M059J (cell line): ENCODE data around the gene SHOC1. TPM values are rescaled to one million over a fixed set of nuclear protein-coding genes. Genes with fewer than 3 reads are reported as not detected.
"Not testable (repeated sequence)": the region's sequence is repeated elsewhere in the genome, so short reads cannot be mapped to it uniquely, and the experiment has no call there.

Experiments
- DNase-seq: peaks from one replicate; pipeline ENCODE4 v3.0.0-alpha.2; 2012; ENCODE audit warnings: low read depth
- total RNA-seq: library from RNA; depleted of rRNA; stranded (reverse); fragments of >200 nt; shearing (Covaris generic); gene quantifications from 2 replicates; pipeline ENCODE4 v1.2.3, GENCODE V29; 2014; rRNA removed

Gene SHOC1
- total RNA-seq, 1 experiment from 2014 or later = 0.10 TPM

GRCh38 chr9:111805262-111805661 is 10.5 kb upstream of the SHOC1 start:
- DNase-seq = no peak

DNA sequence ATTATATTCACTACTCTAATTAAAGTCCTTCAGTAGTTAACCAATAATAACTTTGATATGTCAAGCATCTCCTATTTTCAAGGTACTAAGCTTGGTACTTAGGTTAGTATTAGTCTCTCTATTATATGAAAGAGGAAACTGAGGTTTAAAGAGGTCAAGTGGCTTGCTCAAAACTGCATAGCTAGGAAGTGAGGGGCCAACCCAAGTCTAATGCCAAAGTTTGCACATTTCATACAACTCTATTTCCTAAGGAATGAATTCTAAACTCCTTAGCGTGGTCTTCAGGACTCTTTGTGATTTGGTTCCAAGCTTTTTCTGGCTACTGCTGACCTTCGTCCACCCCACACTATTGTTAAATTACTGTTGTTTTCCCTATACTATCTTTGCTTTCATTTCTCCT is 9.9 kb upstream of the SHOC1 start:
- no peak for DNase-seq

DNA sequence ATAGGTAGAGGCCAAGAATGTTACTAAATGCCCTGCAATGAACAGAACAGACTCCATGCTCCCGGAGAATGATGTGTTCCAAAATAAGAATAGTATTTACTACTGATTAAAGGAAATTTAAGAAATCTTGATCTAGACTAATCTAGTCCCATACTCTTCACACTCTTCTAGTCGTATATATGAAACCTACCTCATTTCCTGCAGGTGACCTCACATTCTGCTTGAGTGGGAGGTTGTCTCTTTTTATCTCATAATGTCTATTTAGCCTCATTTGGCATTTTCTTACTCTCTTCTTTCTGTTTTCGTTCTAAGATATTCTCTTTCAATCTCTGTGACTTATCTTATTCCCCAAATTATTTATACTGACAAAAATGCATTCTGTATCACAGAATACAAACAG is 9.2 kb upstream of the SHOC1 start:
- DNase-seq = no peak

GRCh38 chr9:111799915-111800526 is 5.3 kb upstream of the SHOC1 start:
- DNase-seq = no peak

- DNase-seq = no peak
Measured at GRCh38 chr9:111799506-111799905, 4.8 kb upstream of the SHOC1 start.

- DNase-seq = peak; percentile 45
Measured at GRCh38 chr9:111798786-111799185, 4.0 kb upstream of the SHOC1 start.

DNA sequence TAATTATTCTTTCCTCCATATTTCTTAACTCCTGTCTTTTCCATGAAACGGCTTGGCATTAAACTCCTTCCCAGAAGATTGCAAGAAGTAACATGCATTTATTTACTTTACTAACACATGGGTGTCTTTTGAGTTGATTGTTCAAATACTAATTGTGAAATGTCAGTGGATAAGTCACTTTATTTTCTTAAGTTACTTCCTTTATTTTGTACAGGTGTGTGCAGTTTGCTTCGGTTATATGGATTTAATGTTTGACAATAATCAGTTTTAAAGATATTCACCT is 761 bp upstream of the SHOC1 start:
- DNase-seq = no peak

DNA sequence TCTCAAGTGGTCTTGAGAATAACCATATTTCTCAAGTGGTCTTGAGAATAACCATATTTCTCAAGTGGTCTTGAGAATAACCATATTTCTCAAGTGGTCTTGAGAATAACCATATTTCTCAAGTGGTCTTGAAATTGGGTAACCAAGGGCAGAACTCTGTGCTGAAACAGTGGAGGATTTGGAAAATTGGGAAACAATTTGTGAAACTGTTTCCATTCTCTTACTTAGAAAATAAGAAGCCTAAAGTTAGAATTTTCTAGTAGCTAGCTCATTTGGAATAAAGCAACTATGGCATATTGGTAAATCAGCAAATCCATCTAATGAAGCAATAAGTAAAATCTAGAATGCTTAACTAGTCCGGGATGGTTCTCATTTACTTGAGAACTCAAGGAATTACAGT is 2.9 kb downstream of the SHOC1 start:
- not testable (repeated sequence) for DNase-seq

GRCh38 chr9:111789881-111790280 is 4.9 kb downstream of the SHOC1 start:
- no peak for DNase-seq

DNA sequence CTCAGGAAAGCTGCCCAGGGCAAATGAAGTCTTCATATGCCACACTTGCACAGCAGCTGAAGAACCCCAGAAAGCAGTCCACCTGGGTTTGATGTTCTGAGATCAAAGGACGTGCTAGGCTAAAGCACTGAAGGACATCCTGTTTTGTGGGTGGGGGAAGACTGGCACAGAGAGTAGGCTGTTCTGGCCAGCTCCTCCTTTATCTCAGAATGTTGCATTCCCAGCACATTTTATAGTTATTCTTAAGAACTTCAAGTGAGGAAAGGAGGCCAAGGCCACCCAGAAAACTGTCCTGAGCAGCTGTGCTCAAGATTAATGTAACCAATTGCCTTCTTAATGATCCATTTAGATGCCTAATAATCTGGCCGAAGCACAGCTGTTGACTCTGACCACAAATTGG is 10.9 kb downstream of the SHOC1 start:
- DNase-seq = no peak

DNA sequence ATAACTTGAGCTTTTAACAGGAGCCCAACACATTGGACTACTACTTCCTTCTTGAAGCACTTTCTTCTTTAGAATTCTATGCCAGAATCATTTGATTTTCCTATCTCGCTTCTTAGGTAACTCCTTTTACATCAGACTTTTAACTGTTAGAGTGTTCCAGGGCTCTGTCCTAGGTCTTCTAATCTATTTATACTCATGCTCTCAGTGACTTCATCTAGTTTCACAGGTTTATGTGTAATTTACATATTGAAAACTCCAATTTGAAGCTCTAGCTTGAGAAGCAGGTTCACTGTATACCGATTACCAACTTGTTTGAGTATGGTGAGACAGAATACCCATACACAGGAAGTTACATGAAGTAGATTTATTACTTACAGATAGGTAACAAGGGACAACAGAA is 11.3 kb downstream of the SHOC1 start:
- DNase-seq = no peak

DNA sequence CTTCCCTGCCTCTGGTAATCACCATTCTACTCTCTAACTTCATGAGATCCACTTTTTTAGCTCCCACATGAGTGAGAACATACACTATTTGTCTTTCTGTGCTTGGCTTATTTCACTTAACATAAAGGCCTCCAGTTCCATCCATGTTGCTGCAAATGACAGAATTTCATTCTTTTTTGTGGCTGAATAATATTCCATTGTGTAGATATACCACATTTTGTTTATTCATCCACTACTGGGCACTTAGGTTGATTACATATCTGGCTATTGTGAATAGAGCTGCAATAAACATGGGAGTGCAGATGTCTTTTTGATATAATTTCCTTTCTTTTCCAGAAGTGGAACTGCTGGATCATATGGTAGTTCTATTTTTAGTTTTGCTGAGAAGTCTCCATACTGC is 28.7 kb downstream of the SHOC1 start:
- DNase-seq = no peak

- DNase-seq = no peak
Measured at GRCh38 chr9:111762556-111762955, 32.2 kb downstream of the SHOC1 start.

DNA sequence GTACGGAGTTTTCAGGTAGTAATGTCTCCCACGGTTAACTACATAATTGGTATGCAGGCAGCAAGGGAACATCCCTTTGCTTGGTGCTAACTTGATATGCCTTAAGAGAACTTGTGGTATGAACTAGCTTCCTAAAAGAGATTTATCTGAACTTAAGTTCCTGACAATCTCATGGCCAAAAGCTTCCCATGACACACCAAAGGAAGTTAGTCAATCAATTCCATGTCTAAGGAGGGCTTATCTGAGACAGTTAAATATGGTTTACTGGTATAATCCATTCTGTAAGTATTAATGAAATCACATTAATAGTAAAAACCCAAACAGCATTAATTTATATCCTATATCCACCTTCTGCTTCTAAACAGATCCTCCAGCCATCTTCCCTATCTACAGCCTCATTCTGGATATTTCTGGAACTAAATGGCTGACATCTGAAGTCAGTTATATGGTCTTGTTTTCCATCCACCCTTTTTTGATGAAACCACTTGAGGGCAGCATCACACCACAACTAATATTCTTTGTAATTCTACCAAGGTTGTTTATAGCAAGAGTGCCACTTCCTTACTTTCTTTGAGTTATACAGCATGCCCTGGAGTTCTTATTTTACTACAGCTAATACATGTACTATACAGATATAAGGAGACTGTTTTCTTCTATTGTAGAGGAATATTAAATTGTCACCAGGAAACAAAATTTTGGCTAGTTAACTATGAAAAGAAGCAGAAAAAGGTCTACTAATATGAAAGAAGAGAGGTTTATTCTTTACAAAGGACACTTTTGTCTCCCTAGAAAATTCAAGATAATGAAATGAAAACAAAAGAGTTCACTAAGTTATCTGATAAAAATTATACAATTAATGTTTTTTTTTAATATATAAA is 34.7 kb downstream of the SHOC1 start:
- DNase-seq = peak; percentile 84

GRCh38 chr9:111754800-111755199 is 39.9 kb downstream of the SHOC1 start:
- no peak for DNase-seq

DNA sequence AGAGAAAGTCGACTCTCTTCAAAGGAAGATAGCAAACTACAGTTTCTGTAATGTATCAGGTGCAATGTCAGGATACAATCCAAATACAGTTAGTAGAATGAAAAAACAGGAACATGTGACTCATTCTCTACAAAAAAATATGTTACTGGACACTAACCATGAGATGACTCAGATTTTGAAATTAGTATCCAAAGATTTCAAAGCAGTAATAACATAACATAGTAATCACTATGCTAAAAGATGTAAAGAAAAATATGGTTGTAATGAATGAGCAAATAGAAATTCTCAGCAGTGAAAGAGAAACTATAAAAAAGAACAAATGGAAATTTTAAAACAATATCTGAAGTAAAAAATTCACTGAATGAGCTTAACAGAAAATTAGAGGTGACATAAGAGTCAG is 42.3 kb downstream of the SHOC1 start:
- peak; percentile 51 for DNase-seq

Other genes with a start within 250 kb of the SHOC1 start
- gene PTGR1, start 195.3 kb downstream of the SHOC1 start, total RNA-seq = 102 and 111 TPM in 2 replicates
- 11.4 and 14.2 TPM in 2 replicates for gene DNAJC25, start 163.6 kb downstream of the SHOC1 start, total RNA-seq
- 139 and 156 TPM in 2 replicates for gene GNG10, start 133.3 kb downstream of the SHOC1 start, total RNA-seq
- gene UGCG, start 101.9 kb upstream of the SHOC1 start, total RNA-seq = 74.1 and 99.2 TPM in 2 replicates